ENCODE measurements around the gene TAB2. TPM values are rescaled to one million over a fixed set of nuclear protein-coding genes. Genes with fewer than 3 reads are reported as not detected.

The TAB2 gene
- total RNA-seq, 1 experiment from 2014 or later = 55.6 TPM

DNA sequence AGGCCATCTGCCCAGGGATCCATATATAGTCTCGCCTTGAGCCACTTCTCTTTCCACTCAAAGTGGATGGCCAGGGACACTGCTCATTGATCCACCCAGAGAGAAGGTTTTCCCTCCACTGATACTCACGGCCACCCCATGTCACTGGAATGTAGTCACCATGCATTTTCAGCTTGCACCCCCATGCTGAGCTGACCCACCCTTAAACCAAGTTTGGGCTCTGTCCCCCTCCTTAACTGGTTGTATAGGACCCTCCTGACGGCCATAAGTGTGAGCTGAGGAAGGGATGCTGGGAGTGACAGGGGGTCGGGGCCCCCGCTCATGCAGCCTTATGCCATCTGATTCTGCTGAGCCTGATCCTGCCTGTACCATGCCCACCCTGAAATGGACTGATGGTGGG lies 108.2 kb downstream of the TAB2 start:
- ChIA-PET POLR2A (no interaction called here), CTCF (interaction anchor here (1.3 kb wide), 1 partner anchor 236 kb away, joined by 3 read pairs; no protein-coding TSS in a partner anchor)
- Mint-ChIP-seq H3K9me3 (no peaks in the 10 kb centered on the region), H3K4me1 (peaks cover 13% of the 10 kb centered on the region), H3K27me3 (ENCODE audit: low read depth) (no peaks in the 10 kb centered on the region), H3K36me3 (no peaks in the 10 kb centered on the region), H3K27ac (no peak overlapping the region), H3K4me3 (no peak overlapping the region)
- ATAC-seq (no peak), DNase-seq (ENCODE audit: low spot score) (no peak)
- TF ChIP-seq HMGA2 (CRISPR knock-in tag; IDR thresholded peaks at IDR 0.05) (no peak), ZNF396 (CRISPR knock-in tag; IDR thresholded peaks at IDR 0.05; ENCODE audit: borderline replicate concordance) (no peak), MXD4 (CRISPR knock-in tag; IDR thresholded peaks at IDR 0.05; ENCODE audit: borderline replicate concordance) (no peak), RELA (CRISPR knock-in tag; IDR thresholded peaks at IDR 0.05; ENCODE audit: borderline replicate concordance) (no peak)

GRCh38 chr6:149428606-149429005 lies 111.1 kb downstream of the TAB2 start:
- Mint-ChIP-seq H3K4me3 (no peak overlapping the region), H3K36me3 (no peaks in the 10 kb centered on the region), H3K27ac (no peak overlapping the region), H3K27me3 (ENCODE audit: low read depth) (no peaks in the 10 kb centered on the region), H3K9me3 (no peaks in the 10 kb centered on the region), H3K4me1 (peaks cover 13% of the 10 kb centered on the region)
- DNase-seq (ENCODE audit: low spot score) (no peak), ATAC-seq (no peak)
- ChIA-PET CTCF (interaction anchor here (1.2 kb wide), 1 partner anchor 238 kb away, joined by 4 read pairs; no protein-coding TSS in a partner anchor), POLR2A (no interaction called here)
- TF ChIP-seq JUN (CRISPR knock-in tag; IDR thresholded peaks at IDR 0.05) (no peak), USF1 (CRISPR knock-in tag; IDR thresholded peaks at IDR 0.05) (no peak), PREB (CRISPR knock-in tag; IDR thresholded peaks at IDR 0.05; ENCODE audit: borderline replicate concordance) (no peak), ATF3 (CRISPR knock-in tag; conservative IDR thresholded peaks at IDR 0.05) (no peak)
- TF ChIP-seq, protein P1, sequence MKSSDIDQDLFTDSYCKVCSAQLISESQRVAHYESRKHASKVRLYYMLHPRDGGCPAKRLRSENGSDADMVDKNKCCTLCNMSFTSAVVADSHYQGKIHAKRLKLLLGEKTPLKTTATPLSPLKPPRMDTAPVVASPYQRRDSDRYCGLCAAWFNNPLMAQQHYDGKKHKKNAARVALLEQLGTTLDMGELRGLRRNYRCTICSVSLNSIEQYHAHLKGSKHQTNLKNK (CRISPR knock-in tag; IDR thresholded peaks at IDR 0.05) = no peak
- TF ChIP-seq, protein P2, sequence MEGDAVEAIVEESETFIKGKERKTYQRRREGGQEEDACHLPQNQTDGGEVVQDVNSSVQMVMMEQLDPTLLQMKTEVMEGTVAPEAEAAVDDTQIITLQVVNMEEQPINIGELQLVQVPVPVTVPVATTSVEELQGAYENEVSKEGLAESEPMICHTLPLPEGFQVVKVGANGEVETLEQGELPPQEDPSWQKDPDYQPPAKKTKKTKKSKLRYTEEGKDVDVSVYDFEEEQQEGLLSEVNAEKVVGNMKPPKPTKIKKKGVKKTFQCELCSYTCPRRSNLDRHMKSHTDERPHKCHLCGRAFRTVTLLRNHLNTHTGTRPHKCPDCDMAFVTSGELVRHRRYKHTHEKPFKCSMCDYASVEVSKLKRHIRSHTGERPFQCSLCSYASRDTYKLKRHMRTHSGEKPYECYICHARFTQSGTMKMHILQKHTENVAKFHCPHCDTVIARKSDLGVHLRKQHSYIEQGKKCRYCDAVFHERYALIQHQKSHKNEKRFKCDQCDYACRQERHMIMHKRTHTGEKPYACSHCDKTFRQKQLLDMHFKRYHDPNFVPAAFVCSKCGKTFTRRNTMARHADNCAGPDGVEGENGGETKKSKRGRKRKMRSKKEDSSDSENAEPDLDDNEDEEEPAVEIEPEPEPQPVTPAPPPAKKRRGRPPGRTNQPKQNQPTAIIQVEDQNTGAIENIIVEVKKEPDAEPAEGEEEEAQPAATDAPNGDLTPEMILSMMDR (IDR thresholded peaks at IDR 0.05) = no peak
- TF ChIP-seq, protein P3, sequence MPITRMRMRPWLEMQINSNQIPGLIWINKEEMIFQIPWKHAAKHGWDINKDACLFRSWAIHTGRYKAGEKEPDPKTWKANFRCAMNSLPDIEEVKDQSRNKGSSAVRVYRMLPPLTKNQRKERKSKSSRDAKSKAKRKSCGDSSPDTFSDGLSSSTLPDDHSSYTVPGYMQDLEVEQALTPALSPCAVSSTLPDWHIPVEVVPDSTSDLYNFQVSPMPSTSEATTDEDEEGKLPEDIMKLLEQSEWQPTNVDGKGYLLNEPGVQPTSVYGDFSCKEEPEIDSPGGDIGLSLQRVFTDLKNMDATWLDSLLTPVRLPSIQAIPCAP (CRISPR knock-in tag; IDR thresholded peaks at IDR 0.05) = no peak

DNA sequence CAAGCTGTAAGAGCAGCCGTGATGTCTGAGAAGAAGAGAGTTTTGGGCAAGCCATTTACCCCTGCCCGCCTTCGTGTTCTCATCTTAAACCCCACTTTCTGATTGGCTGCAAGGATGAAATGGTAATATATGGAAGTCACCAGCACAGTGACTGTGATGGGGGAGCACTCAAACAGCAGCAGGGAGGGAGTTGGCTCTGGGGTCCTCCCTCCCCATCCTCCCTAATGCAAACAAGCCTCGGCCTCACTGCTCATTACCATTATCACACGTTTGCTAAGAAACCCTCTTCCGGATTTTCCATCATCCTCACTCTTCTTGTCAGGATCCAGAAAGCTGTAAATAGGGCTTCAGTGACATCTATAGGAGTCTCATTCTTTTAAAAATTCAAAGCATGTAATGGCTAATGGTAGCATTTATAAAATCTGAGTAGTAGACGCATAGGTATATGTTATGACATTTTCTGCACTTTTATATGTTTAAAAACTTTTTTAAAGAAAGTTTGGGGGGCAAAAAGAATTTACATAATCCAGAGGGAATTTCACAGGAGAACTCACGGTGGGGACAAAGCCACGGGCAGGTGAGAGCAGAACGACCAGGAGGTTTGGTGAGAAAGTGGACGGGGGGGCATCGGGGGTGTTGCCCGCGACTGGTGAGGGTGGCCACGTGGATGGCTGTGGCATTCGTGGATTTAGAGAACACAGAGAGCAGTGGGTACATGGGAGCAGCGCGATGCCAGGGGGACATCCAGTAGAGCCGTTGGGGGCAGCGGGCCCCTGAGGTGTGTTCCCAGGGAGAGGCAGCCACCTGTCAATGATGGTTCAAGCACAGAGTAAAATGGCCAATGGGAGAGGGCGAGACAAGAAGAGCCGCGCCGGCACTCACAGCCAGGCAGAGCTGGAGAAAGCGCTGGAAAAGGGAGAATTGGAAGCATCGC lies 112.2 kb downstream of the TAB2 start:
- Mint-ChIP-seq H3K4me3 (no peak overlapping the region), H3K27ac (no peak overlapping the region)

More for the DNA sequence above, 112.2 kb downstream of the TAB2 start:
- DNase-seq (ENCODE audit: low spot score) (no peak), ATAC-seq (no peak)
- ChIA-PET POLR2A (no interaction called here), CTCF (interaction anchor here (1.2 kb wide), 1 partner anchor 239 kb away, joined by 4 read pairs; no protein-coding TSS in a partner anchor)
- no peaks in the 10 kb centered on the region for H3K27me3 Mint-ChIP-seq (ENCODE audit: low read depth)
- TF ChIP-seq, protein P4, sequence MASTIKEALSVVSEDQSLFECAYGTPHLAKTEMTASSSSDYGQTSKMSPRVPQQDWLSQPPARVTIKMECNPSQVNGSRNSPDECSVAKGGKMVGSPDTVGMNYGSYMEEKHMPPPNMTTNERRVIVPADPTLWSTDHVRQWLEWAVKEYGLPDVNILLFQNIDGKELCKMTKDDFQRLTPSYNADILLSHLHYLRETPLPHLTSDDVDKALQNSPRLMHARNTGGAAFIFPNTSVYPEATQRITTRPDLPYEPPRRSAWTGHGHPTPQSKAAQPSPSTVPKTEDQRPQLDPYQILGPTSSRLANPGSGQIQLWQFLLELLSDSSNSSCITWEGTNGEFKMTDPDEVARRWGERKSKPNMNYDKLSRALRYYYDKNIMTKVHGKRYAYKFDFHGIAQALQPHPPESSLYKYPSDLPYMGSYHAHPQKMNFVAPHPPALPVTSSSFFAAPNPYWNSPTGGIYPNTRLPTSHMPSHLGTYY (CRISPR knock-in tag; IDR thresholded peaks at IDR 0.05) = no peak
- TF ChIP-seq ZNF263 (CRISPR knock-in tag; IDR thresholded peaks at IDR 0.05; ENCODE audit: low read depth) = peak; percentile 44; the same call in 1 of the 2 replicates
- TF ChIP-seq ZNF317 (CRISPR knock-in tag; IDR thresholded peaks at IDR 0.05; ENCODE audit: borderline replicate concordance, low read depth) = no peak
- no peak for TF ChIP-seq PRRX2 (CRISPR knock-in tag; IDR thresholded peaks at IDR 0.05)
- no peaks in the 10 kb centered on the region for H3K36me3 Mint-ChIP-seq
- no peaks in the 10 kb centered on the region for H3K9me3 Mint-ChIP-seq
- H3K4me1 Mint-ChIP-seq = peaks cover 5% of the 10 kb centered on the region

Data from WTC11 (cell line).